ENCODE results near the gene NECTIN4.

DNA sequence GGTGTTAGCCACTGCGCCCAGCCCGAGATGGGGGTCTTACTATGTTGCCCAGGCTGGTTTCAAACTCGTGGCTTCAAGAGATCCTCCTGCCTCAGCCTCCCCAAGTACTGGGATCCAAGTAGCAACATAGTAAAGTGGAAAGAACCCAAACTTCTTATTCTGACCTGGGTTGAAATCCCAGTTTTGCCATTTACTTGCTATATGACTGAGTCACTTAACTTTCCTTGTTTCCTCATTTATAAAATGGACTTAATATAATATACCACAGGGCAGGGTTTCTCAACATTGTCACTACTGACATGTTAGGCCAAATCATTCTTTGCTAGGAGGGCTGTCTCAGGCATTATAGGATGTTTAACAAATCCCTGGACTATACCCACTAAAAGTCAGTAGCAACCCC, 21.8 kb upstream of the NECTIN4 start:
- TF ChIP-seq, protein P1, sequence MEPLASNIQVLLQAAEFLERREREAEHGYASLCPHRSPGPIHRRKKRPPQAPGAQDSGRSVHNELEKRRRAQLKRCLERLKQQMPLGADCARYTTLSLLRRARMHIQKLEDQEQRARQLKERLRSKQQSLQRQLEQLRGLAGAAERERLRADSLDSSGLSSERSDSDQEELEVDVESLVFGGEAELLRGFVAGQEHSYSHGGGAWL (CRISPR knock-in tag; IDR thresholded peaks at IDR 0.05) = no peak
- no peak for TF ChIP-seq POLR2AphosphoS5 (IDR thresholded peaks at IDR 0.05; ENCODE audit: low read depth, low read length)
- TF ChIP-seq DR1 (CRISPR knock-in tag; IDR thresholded peaks at IDR 0.05) = no peak
- TF ChIP-seq, protein P2, sequence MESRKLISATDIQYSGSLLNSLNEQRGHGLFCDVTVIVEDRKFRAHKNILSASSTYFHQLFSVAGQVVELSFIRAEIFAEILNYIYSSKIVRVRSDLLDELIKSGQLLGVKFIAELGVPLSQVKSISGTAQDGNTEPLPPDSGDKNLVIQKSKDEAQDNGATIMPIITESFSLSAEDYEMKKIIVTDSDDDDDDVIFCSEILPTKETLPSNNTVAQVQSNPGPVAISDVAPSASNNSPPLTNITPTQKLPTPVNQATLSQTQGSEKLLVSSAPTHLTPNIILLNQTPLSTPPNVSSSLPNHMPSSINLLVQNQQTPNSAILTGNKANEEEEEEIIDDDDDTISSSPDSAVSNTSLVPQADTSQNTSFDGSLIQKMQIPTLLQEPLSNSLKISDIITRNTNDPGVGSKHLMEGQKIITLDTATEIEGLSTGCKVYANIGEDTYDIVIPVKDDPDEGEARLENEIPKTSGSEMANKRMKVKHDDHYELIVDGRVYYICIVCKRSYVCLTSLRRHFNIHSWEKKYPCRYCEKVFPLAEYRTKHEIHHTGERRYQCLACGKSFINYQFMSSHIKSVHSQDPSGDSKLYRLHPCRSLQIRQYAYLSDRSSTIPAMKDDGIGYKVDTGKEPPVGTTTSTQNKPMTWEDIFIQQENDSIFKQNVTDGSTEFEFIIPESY (CRISPR knock-in tag; IDR thresholded peaks at IDR 0.05) = no peak
- TF ChIP-seq, protein P3, sequence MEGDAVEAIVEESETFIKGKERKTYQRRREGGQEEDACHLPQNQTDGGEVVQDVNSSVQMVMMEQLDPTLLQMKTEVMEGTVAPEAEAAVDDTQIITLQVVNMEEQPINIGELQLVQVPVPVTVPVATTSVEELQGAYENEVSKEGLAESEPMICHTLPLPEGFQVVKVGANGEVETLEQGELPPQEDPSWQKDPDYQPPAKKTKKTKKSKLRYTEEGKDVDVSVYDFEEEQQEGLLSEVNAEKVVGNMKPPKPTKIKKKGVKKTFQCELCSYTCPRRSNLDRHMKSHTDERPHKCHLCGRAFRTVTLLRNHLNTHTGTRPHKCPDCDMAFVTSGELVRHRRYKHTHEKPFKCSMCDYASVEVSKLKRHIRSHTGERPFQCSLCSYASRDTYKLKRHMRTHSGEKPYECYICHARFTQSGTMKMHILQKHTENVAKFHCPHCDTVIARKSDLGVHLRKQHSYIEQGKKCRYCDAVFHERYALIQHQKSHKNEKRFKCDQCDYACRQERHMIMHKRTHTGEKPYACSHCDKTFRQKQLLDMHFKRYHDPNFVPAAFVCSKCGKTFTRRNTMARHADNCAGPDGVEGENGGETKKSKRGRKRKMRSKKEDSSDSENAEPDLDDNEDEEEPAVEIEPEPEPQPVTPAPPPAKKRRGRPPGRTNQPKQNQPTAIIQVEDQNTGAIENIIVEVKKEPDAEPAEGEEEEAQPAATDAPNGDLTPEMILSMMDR (CRISPR knock-in tag; IDR thresholded peaks at IDR 0.05) = no peak
- TF ChIP-seq U2AF1 (optimal IDR thresholded peaks at IDR 0.05; ENCODE audit: low read depth, low read length) = no peak
- TF ChIP-seq NFYB (CRISPR knock-in tag; IDR thresholded peaks at IDR 0.05) = no peak
- TF ChIP-seq, protein P4, sequence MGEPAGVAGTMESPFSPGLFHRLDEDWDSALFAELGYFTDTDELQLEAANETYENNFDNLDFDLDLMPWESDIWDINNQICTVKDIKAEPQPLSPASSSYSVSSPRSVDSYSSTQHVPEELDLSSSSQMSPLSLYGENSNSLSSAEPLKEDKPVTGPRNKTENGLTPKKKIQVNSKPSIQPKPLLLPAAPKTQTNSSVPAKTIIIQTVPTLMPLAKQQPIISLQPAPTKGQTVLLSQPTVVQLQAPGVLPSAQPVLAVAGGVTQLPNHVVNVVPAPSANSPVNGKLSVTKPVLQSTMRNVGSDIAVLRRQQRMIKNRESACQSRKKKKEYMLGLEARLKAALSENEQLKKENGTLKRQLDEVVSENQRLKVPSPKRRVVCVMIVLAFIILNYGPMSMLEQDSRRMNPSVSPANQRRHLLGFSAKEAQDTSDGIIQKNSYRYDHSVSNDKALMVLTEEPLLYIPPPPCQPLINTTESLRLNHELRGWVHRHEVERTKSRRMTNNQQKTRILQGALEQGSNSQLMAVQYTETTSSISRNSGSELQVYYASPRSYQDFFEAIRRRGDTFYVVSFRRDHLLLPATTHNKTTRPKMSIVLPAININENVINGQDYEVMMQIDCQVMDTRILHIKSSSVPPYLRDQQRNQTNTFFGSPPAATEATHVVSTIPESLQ (CRISPR knock-in tag; conservative IDR thresholded peaks at IDR 0.05) = no peak
- no peak for TF ChIP-seq FOXM1 (CRISPR knock-in tag; IDR thresholded peaks at IDR 0.05)
- TF ChIP-seq MYC (CRISPR knock-in tag; IDR thresholded peaks at IDR 0.05; ENCODE audit: borderline replicate concordance) = no peak
- TF ChIP-seq ZBTB1 (CRISPR knock-in tag; IDR thresholded peaks at IDR 0.05; ENCODE audit: borderline replicate concordance) = no peak
- TF ChIP-seq, protein P5, sequence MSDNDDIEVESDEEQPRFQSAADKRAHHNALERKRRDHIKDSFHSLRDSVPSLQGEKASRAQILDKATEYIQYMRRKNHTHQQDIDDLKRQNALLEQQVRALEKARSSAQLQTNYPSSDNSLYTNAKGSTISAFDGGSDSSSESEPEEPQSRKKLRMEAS (IDR thresholded peaks at IDR 0.05) = no peak
- no peak for TF ChIP-seq FOSL2 (CRISPR knock-in tag; IDR thresholded peaks at IDR 0.05)
- no peak for TF ChIP-seq ZFP90 (CRISPR knock-in tag; IDR thresholded peaks at IDR 0.05; ENCODE audit: borderline replicate concordance)

All from HepG2 (cell line).